Prostate gland (tissue), 2 donors: Measurements from ENCODE around the gene MED12L. TPM values are rescaled to one million over a fixed set of nuclear protein-coding genes. Genes with fewer than 3 reads are reported as not detected.
"Not testable (repeated sequence)": the region's sequence is repeated elsewhere in the genome, so short reads cannot be mapped to it uniquely, and the experiment has no call there.

Experiments
- DNase-seq: peaks from one replicate; pipeline ENCODE4 v3.0.0-alpha.2; 2019; ENCODE audit warnings: low spot score
- H3K27ac ChIP-seq, 2 donors: fragments of 200-600 bp; sonication (generic); 2 replicates each; pipeline ENCODE4 v1.5.1; 2017 to 2019
- H3K27me3 ChIP-seq: fragments of 200-600 bp; sonication (generic); replicated peaks from 2 replicates; pipeline ENCODE4 v1.5.1; 2019; ENCODE audit not compliant: insufficient read depth
- H3K36me3 ChIP-seq, 2 donors: fragments of 200-600 bp; sonication (generic); 1 replicate in 1 of 2; 2 replicates in 1 of 2; pipeline versions ENCODE4 v1.5.1 to v1.8.1; 2017 to 2019
- H3K4me1 ChIP-seq: fragments of 200-600 bp; sonication (generic); replicated peaks from 2 replicates; pipeline ENCODE4 v1.5.1; 2019
- H3K4me3 ChIP-seq, 2 donors: fragments of 200-600 bp; sonication (generic); 2 replicates each; pipeline ENCODE4 v1.5.1; 2017 to 2019
- H3K9me3 ChIP-seq: fragments of 200-600 bp; sonication (generic); 2 replicates; pipeline ENCODE4 v1.5.1; 2017
- POLR2A ChIP-seq: fragments of 450-650 bp; IDR thresholded peaks from one replicate; pipeline ENCODE4 v1.6.1; 2016; ENCODE audit warnings: antibody characterized with exemption, mild to moderate bottlenecking
- POLR2AphosphoS5 ChIP-seq: sonication (generic); formaldehyde crosslinking; IDR thresholded peaks from one replicate; pipeline ENCODE4 v1.6.1; 2017; ENCODE audit warnings: antibody characterized with exemption
- WGBS: methylation state at CpG from one replicate; pipeline ENCODE4 v1.1.5; 2018; 5-methylcytosine and 5-hydroxymethylcytosine counted together
- intact Hi-C: fragments of 100-400 bp; cut with DNase I; formaldehyde crosslinking; loops from one replicate; pipeline ENCODE4 v1.14.2; 2022
- total RNA-seq, 2 donors: library from RNA; depleted of rRNA; stranded (reverse); fragments of >200 nt; gene quantifications; one replicate each; pipeline ENCODE4 v1.1.0, GENCODE V29; 2016
- TF ChIP-seq, protein P1 (sequence below), 4 experiments: fragments of 200-600 bp in 2 of 4; fragments of 450-650 bp in 2 of 4; sonication (generic) in 2 of 4; IDR thresholded peaks; 1 replicate in 3 of 4; 2 replicates in 1 of 4; pipeline ENCODE4 v1.5.1; 2016 to 2019; ENCODE audit warnings: antibody characterized with exemption in 4 of 4, mild to moderate bottlenecking in 2 of 4, moderate library complexity in 2 of 4

The MED12L gene
- total RNA-seq, 2 donors from 2014 or later = 3.6 to 4.3 TPM

DNA sequence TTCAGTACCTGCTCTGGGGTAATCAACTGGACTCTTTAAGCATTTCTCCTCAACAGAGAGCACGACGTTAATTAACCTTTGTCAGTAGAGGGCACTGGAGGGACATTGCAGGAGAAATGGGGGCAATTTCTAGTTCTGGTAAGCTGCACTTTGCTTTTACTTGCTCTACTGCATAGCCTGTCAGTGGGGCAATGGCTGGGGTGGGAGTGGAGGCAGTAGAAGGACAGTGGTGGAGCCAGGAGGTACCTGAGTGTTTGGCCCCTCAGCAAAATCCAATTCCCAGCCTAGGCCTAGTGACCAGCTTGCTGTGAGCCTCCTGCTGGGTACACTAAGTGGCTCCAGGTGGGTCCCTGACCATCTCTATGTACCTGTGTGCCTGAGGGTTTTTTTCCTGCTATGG lies 18.3 kb upstream of the MED12L start:
- intact Hi-C loops = no loop called here
- TF ChIP-seq, protein P1, sequence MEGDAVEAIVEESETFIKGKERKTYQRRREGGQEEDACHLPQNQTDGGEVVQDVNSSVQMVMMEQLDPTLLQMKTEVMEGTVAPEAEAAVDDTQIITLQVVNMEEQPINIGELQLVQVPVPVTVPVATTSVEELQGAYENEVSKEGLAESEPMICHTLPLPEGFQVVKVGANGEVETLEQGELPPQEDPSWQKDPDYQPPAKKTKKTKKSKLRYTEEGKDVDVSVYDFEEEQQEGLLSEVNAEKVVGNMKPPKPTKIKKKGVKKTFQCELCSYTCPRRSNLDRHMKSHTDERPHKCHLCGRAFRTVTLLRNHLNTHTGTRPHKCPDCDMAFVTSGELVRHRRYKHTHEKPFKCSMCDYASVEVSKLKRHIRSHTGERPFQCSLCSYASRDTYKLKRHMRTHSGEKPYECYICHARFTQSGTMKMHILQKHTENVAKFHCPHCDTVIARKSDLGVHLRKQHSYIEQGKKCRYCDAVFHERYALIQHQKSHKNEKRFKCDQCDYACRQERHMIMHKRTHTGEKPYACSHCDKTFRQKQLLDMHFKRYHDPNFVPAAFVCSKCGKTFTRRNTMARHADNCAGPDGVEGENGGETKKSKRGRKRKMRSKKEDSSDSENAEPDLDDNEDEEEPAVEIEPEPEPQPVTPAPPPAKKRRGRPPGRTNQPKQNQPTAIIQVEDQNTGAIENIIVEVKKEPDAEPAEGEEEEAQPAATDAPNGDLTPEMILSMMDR (IDR thresholded peaks at IDR 0.05) = no peak
- TF ChIP-seq POLR2AphosphoS5 = no peak
- TF ChIP-seq POLR2A = no peak
- 77% methylated on average over 2 of the region's 2 CpGs for WGBS
- H3K36me3 ChIP-seq = no peaks in the 10 kb centered on the region
- H3K4me1 ChIP-seq = no peaks in the 10 kb centered on the region
- H3K4me3 ChIP-seq = no peak overlapping the region
- no peak for DNase-seq
- no peaks in the 10 kb centered on the region for H3K27me3 ChIP-seq
- H3K9me3 ChIP-seq = no peaks in the 10 kb centered on the region
- H3K27ac ChIP-seq = no peak overlapping the region

DNA sequence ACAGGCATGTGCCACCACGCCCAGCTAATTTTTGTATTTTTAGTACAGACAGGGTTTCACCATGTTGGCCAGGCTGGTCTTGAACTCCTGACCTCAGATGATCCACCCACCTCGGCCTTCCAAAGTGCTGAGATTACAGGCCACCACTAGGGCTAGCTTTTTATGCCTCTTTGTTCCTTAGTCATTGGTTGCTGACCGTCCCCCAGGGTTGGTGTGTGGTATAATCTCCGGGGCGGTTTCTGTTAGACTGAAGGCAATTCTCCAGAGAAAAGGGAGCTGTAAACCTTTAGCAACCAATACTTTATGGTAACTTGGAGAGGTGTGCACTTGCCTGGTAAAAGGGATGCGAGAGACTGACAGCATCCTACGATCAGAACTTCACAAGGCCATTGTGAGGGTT lies 12.6 kb upstream of the MED12L start:
- DNase-seq, H3K4me1 ChIP-seq, H3K36me3 ChIP-seq, intact Hi-C loops, H3K27me3 ChIP-seq, H3K4me3 ChIP-seq, H3K9me3 ChIP-seq, H3K27ac ChIP-seq: not testable (repeated sequence)
- WGBS = 58% methylated on average over 7 of the region's 7 CpGs

DNA sequence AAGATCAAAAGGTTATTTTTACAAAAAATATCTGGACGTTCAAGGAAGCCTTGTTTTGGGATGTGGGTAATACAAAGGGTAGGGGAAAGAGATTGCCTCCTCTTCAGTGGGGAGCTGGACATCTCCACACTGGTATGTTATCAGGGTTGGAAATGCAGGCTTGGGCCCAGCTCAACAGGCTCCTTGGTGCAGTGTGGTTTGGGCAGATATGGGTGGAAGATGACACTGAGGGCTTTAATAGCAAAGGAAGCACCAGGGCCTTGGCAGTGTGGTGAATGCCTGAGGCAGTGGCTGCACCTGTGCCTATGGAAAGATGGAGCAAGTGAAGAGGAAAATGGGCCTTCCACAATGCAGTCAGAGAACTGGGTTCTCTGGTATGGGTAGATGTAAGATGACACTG lies 11.2 kb upstream of the MED12L start:
- WGBS = 75% methylated on average over 1 of the region's 1 CpG
- Histone ChIP-seq H3K4me3 (no peak overlapping the region), H3K36me3 (no peaks in the 10 kb centered on the region), H3K9me3 (no peaks in the 10 kb centered on the region), H3K27me3 (no peaks in the 10 kb centered on the region), H3K27ac (no peak overlapping the region), H3K4me1 (no peaks in the 10 kb centered on the region)
- intact Hi-C loops = no loop called here
- TF ChIP-seq POLR2AphosphoS5 (no peak), POLR2A (no peak)
- TF ChIP-seq, protein P1 (IDR thresholded peaks at IDR 0.05) = no peak
- DNase-seq = no peak

DNA sequence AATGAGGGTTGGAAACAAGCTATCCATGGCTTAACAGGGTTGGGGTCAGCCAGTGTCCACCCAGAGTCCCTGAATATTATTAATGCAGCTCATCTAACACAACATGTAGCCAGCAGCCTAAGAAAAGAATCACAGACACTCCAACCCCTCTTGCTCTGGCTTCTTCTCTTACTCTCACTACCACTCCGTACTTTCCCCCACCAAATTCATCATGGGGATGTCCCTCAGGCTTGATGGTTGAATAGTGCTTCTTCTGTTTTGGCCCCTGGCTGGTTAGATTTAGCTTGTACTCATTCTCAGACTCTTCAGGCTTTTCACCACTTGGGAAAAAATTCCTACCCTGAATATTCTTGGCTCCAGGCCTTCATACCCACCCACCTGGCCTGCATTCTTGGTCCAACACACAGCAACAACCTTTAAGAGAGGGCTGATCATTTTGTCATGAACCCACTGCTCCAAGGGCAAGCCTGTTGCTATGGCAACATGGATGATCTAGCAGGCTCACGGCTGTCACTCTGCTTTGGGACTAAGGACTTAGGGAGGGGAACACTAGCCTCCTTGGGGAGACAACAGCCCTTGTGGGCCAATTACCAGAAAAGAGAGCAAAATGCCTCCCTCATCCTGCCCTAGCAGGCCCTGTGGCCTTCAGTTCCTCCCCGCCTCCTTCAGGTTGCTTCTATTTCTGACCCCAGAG lies 9.4 kb upstream of the MED12L start:
- no peak overlapping the region for H3K27ac ChIP-seq
- no peaks in the 10 kb centered on the region for H3K9me3 ChIP-seq
- H3K4me3 ChIP-seq = no peak overlapping the region
- no peak for DNase-seq
- WGBS = 87% methylated on average over 3 of the region's 3 CpGs
- no peaks in the 10 kb centered on the region for H3K27me3 ChIP-seq
- TF ChIP-seq POLR2AphosphoS5 (no peak), POLR2A (no peak)
- TF ChIP-seq, protein P1 (IDR thresholded peaks at IDR 0.05) = no peak
- no peaks in the 10 kb centered on the region for H3K36me3 ChIP-seq
- no peaks in the 10 kb centered on the region for H3K4me1 ChIP-seq
- intact Hi-C loops = no loop called here

DNA sequence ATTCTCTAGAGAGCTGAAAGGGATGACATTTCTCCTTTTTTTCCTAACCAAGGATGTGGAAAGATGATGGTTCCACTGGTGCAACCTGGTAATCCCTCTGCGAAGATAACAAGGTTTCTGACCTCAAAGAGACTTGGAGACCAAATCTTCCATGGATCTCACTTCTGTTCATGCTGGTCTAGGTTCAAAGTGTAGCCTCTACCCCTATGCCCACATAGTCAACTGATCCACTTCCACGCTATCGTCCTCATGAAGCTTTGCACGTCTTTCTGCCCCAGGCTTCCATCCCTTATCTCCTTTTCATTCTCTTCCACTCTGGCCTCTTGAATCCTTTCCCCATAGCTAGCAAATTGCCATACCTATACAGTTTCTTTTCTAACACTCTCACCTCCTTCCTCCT lies 8.8 kb upstream of the MED12L start:
- no peaks in the 10 kb centered on the region for H3K9me3 ChIP-seq
- H3K27me3 ChIP-seq = no peaks in the 10 kb centered on the region
- H3K4me1 ChIP-seq = no peaks in the 10 kb centered on the region
- no peaks in the 10 kb centered on the region for H3K36me3 ChIP-seq
- 97% methylated on average over 4 of the region's 4 CpGs for WGBS
- H3K4me3 ChIP-seq = no peak overlapping the region
- DNase-seq = no peak
- H3K27ac ChIP-seq = no peak overlapping the region
- TF ChIP-seq, protein P1 (IDR thresholded peaks at IDR 0.05) = no peak
- TF ChIP-seq POLR2A (no peak), POLR2AphosphoS5 (no peak)
- intact Hi-C loops = no loop called here

DNA sequence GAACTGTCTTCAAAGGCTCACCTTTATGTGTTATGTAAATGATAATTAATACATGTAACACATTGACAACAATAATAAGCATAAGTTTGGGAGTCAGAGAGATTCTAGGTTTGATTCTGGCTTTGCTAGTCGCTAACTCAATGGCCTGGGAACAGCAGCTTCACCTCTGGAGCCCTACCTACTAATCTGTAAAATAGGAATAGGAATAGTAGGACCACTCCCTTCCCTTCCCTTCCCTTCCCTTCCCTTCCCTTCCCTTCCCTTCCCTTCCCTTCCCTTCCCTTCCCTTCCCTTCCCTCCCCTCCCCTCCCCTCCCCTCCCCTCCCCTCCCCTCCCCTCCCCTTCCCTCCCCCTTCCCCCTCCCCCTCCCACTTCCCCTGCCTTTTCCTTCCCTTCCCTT lies 4.4 kb upstream of the MED12L start:
- H3K27ac ChIP-seq, H3K4me1 ChIP-seq, intact Hi-C loops, H3K36me3 ChIP-seq, H3K27me3 ChIP-seq, H3K4me3 ChIP-seq, DNase-seq, H3K9me3 ChIP-seq: not testable (repeated sequence)
- 96% methylated on average over 1 of the region's 1 CpG for WGBS
